ENCODE measurements around the gene NEDD9. TPM values are rescaled to one million over a fixed set of nuclear protein-coding genes. Genes with fewer than 3 reads are reported as not detected.

Gene NEDD9
- total and polyA plus RNA-seq, 2 of the 4 experiments (the other 2 are of a cell fraction), result 7.6 to 16.5 TPM

- Histone ChIP-seq H3K79me1 (ENCODE audit: low read depth in 1 of 2, low read length in 2 of 2) (no peaks in the 10 kb centered on the region; a peak in 1 of 4 replicates), H3K9ac (ENCODE audit: low read depth, low read length) (no peak overlapping the region), H3K56ac (ENCODE audit: extremely low read depth, insufficient read depth, low read length) (no peak overlapping the region), H2AK9ac (replicated peaks; ENCODE audit: low read depth, low read length, poor library complexity) (peak overlapping the region; percentile 2), H3K14ac (replicated peaks; ENCODE audit: low read depth, low read length) (0 out of 2 replicates have a peak overlapping the region, but pooled peaks have one; percentile 9), H2BK120ac (ENCODE audit: low read depth, low read length) (peak overlapping the region; percentile 75; the same call in 1 of the 2 replicates), H3K18ac (ENCODE audit: low read depth, low read length) (peak overlapping the region; percentile 7; the same call in 1 of the 2 replicates), H3K9me3 (ENCODE audit: control insufficient read depth, insufficient read depth, low read length) (no peaks in the 10 kb centered on the region), H3K27me3 (ENCODE audit: control insufficient read depth, insufficient read depth, low read length) (no peaks in the 10 kb centered on the region), H3K27ac (ENCODE audit: insufficient read depth, low read length) (no peak overlapping the region), H3K36me3 (ENCODE audit: control insufficient read depth, insufficient read depth, low read length) (no peaks in the 10 kb centered on the region), H3K4me1 (ENCODE audit: control insufficient read depth, insufficient read depth, low read length) (peaks cover 37% of the 10 kb centered on the region), H3K4me2 (ENCODE audit: low read depth, low read length) (no peak overlapping the region), H3K9me1 (ENCODE audit: insufficient read depth, low read length) (peaks cover 41% of the 10 kb centered on the region), H2BK20ac (ENCODE audit: low read depth, low read length) (peak overlapping the region; percentile 71), H2AFZ (replicated peaks; ENCODE audit: low read length, poor library complexity) (no peak overlapping the region), H3K23ac (ENCODE audit: low read depth, low read length) (no peak overlapping the region), H3K4me3 (ENCODE audit: insufficient read depth, low read depth, low read length) (no peak overlapping the region), H4K91ac (ENCODE audit: insufficient read depth, low read depth, low read length) (no peak overlapping the region), H3K4ac (ENCODE audit: low read depth, low read length) (peak overlapping the region; percentile 37), H4K5ac (ENCODE audit: low read depth, low read length) (no peak overlapping the region), H2BK15ac (ENCODE audit: low read depth, low read length) (peak overlapping the region; percentile 28; the same call in 1 of the 3 replicates), H4K20me1 (ENCODE audit: insufficient read depth, low read length) (no peaks in the 10 kb centered on the region), H2BK5ac (ENCODE audit: low read depth, low read length, poor library complexity, severe bottlenecking) (peak overlapping the region; percentile 40), H4K8ac (ENCODE audit: low read depth in 2 of 2, low read length in 2 of 2) (no peak overlapping the region), H2AK5ac (ENCODE audit: low read depth, low read length) (peak overlapping the region; percentile 74)
- dilution Hi-C loops (cut with HindIII; ENCODE audit: low sequenced_read_pairs, unreplicated experiment) (no loop called here), in situ Hi-C loops (cut with MboI; ENCODE audit: low sequenced_read_pairs) (no loop called here), intact Hi-C loops (cut with micrococcal nuclease) (loop anchor here (5.0 kb wide), 3 partner anchors 44 to 224 kb away; no protein-coding TSS in a partner anchor)
- POLR2A ChIA-PET (ENCODE audit: unreplicated experiment), result no interaction called here
- ATAC-seq (ENCODE audit: low read depth) (no peak), DNase-seq (no peak)
- BruUV-seq (replicated peaks), result no TSS peak
- no peak for TF ChIP-seq MXI1 (IDR thresholded peaks at IDR 0.05; ENCODE audit: borderline replicate concordance, low read depth, low read length)
- TF ChIP-seq FOS (IDR thresholded peaks at IDR 0.05; ENCODE audit: low read depth, low read length), result no peak
- TF ChIP-seq RFX5 (IDR thresholded peaks at IDR 0.05; ENCODE audit: low read depth, low read length), result no peak
- no peak for TF ChIP-seq NFE2L2 (IDR thresholded peaks at IDR 0.05; ENCODE audit: low read depth, low read length)
- no peak for TF ChIP-seq CHD1 (IDR thresholded peaks at IDR 0.05; ENCODE audit: low read depth, low read length)
- TF ChIP-seq MAFK (IDR thresholded peaks at IDR 0.05; ENCODE audit: low read depth, low read length), result no peak
- TF ChIP-seq RAD21 (IDR thresholded peaks at IDR 0.05; ENCODE audit: low read length), result no peak
- no peak for TF ChIP-seq SMC3 (IDR thresholded peaks at IDR 0.05; ENCODE audit: low read depth, low read length)
- TF ChIP-seq MAZ (IDR thresholded peaks at IDR 0.05; ENCODE audit: borderline replicate concordance, low read depth, low read length), result no peak
- WGBS, 2 experiments (ENCODE audit: extremely low coverage in 2 of 2, insufficient read length in 1 of 2), result 95% methylated on average over 12 of the region's 19 CpGs; no CpG with 5 or more reads in 1 of the 2 experiments
- CTCF ChIA-PET, result no interaction called here
Observed at GRCh38 chr6:11273406-11274065, 41.1 kb upstream of the NEDD9 start.

Measured in IMR-90 (cell line).